Measurements from ENCODE around the gene CYTIP.
"Not testable (repeated sequence)": the region's sequence is repeated elsewhere in the genome, so short reads cannot be mapped to it uniquely, and the experiment has no call there.

The CYTIP gene

GRCh38 chr2:157421331-157421944, 22.5 kb downstream of the CYTIP start:
- FAIRE-seq = no peak

GRCh38 chr2:157420771-157421323, 23.0 kb downstream of the CYTIP start:
- no peak for FAIRE-seq

- FAIRE-seq = no peak
Observed at GRCh38 chr2:157419031-157419575, 24.8 kb downstream of the CYTIP start.

- no peak for FAIRE-seq
Observed at GRCh38 chr2:157418239-157418641, 25.6 kb downstream of the CYTIP start.

GRCh38 chr2:157415591-157416101, 28.2 kb downstream of the CYTIP start:
- FAIRE-seq = no peak

GRCh38 chr2:157414050-157414449, 29.8 kb downstream of the CYTIP start:
- no peak for FAIRE-seq

- no peak for FAIRE-seq
Observed at GRCh38 chr2:157413326-157414035, 30.4 kb downstream of the CYTIP start.

- FAIRE-seq = no peak
Observed at GRCh38 chr2:157411624-157412336, 32.1 kb downstream of the CYTIP start.

- FAIRE-seq = not testable (repeated sequence)
Observed at GRCh38 chr2:157405398-157405797, 38.5 kb downstream of the CYTIP start.

GRCh38 chr2:157404363-157404762, 39.5 kb downstream of the CYTIP start:
- FAIRE-seq = no peak

- FAIRE-seq = not testable (repeated sequence)
Observed at GRCh38 chr2:157402801-157403485, 40.9 kb downstream of the CYTIP start.

GRCh38 chr2:157395811-157396210, 48.1 kb downstream of the CYTIP start:
- FAIRE-seq = no peak

GRCh38 chr2:157394928-157395327, 49.0 kb downstream of the CYTIP start:
- no peak for FAIRE-seq

GRCh38 chr2:157393348-157393747, 50.5 kb downstream of the CYTIP start:
- no peak for FAIRE-seq

- no peak for FAIRE-seq
Observed at GRCh38 chr2:157388827-157389226, 55.1 kb downstream of the CYTIP start.

- no peak for FAIRE-seq
Observed at GRCh38 chr2:157386747-157387146, 57.1 kb downstream of the CYTIP start.

- no peak for FAIRE-seq
Observed at GRCh38 chr2:157386247-157386646, 57.6 kb downstream of the CYTIP start.

- no peak for FAIRE-seq
Observed at GRCh38 chr2:157377861-157378260, 66.0 kb downstream of the CYTIP start.

GRCh38 chr2:157376041-157376440, 67.8 kb downstream of the CYTIP start:
- FAIRE-seq = no peak

- FAIRE-seq = no peak
Observed at GRCh38 chr2:157375384-157375783, 68.5 kb downstream of the CYTIP start.

- FAIRE-seq = not testable (repeated sequence)
Observed at GRCh38 chr2:157368508-157368907, 75.4 kb downstream of the CYTIP start.

GRCh38 chr2:157367704-157368103, 76.2 kb downstream of the CYTIP start:
- FAIRE-seq = no peak

Measured in A204.1 (cell line).